K562 (cell line): ENCODE data around the gene OTOA.
"Not testable (repeated sequence)": the region's sequence is repeated elsewhere in the genome, so short reads cannot be mapped to it uniquely, and the experiment has no call there.

Experiments
- CHCHD3 ChIP-seq: fragments of 250-450 bp; sonication (Bioruptor Pico); IDR thresholded peaks from 2 replicates; pipeline ENCODE4 v2.1.2; 2022; ENCODE audit warnings: mild to moderate bottlenecking
- CTCF ChIP-seq, 3 experiments: IDR thresholded peaks in 2 of 3; conservative IDR thresholded peaks in 1 of 3; 2 replicates each; pipeline ENCODE4 v1.5.1; 2011 to 2012; ENCODE audit warnings: low read length in 3 of 3, mild to moderate bottlenecking in 3 of 3, control low read depth in 2 of 3, improper control_type of control experiment in 1 of 3, inconsistent platforms in 1 of 3, low read depth in 1 of 3, mixed read lengths in 1 of 3, moderate library complexity in 1 of 3; ENCODE audit not compliant: insufficient read depth in 2 of 3
- E2F5 ChIP-seq: sonication (generic); formaldehyde crosslinking; IDR thresholded peaks from 2 replicates; pipeline ENCODE4 v1.8.0; 2022; ENCODE audit warnings: mild to moderate bottlenecking, missing genetic modification reagents
- ESRRA ChIP-seq: fragments of 450-650 bp; IDR thresholded peaks from 2 replicates; pipeline ENCODE4 v1.6.1; 2014; ENCODE audit warnings: low read depth, mild to moderate bottlenecking, moderate library complexity, borderline replicate concordance
- EZH2 ChIP-seq: IDR thresholded peaks from 2 replicates; pipeline ENCODE4 v1.6.1; 2012; ENCODE audit warnings: low read depth, mild to moderate bottlenecking, inconsistent platforms, low read length, borderline replicate concordance
- MYBL2 ChIP-seq, 2 experiments: fragments of 450-650 bp in 1 of 2; sonication (generic) in 1 of 2; formaldehyde crosslinking in 1 of 2; IDR thresholded peaks; 2 replicates each; pipeline versions ENCODE4 v1.6.1 to v1.8.1; 2017 to 2022; ENCODE audit warnings: borderline replicate concordance in 1 of 2, inconsistent platforms in 1 of 2, low read depth in 1 of 2, mild to moderate bottlenecking in 1 of 2, missing genetic modification reagents in 1 of 2, moderate library complexity in 1 of 2
- MYNN ChIP-seq, 2 experiments: sonication (generic); formaldehyde crosslinking in 1 of 2; IDR thresholded peaks; 2 replicates each; pipeline versions ENCODE4 v1.5.0 to v1.6.1; 2016 to 2020; ENCODE audit warnings: antibody characterized with exemption in 1 of 2, missing genetic modification reagents in 1 of 2
- POLR2AphosphoS5 ChIP-seq: IDR thresholded peaks from 2 replicates; pipeline ENCODE4 v1.6.1; 2011; ENCODE audit warnings: mild to moderate bottlenecking, low read depth, low read length, moderate library complexity; ENCODE audit not compliant: control insufficient read depth, insufficient read depth
- RNF2 ChIP-seq: sonication (generic); IDR thresholded peaks from 2 replicates; pipeline ENCODE4 v1.6.1; 2016
- TAF1 ChIP-seq: IDR thresholded peaks from 2 replicates; pipeline ENCODE4 v1.6.1; 2011; ENCODE audit warnings: mild to moderate bottlenecking, low read length, moderate library complexity; ENCODE audit not compliant: insufficient read depth, control insufficient read depth, severe bottlenecking; ENCODE audit errors: extremely low read depth
- TOE1 ChIP-seq, 2 experiments: fragments of 450-650 bp in 1 of 2; sonication (generic) in 1 of 2; formaldehyde crosslinking in 1 of 2; IDR thresholded peaks; 2 replicates each; pipeline versions ENCODE4 v1.7.1 to v1.8.0; 2016 to 2022; ENCODE audit warnings: borderline replicate concordance in 2 of 2, mild to moderate bottlenecking in 2 of 2, antibody characterized with exemption in 1 of 2, inconsistent platforms in 1 of 2, low read depth in 1 of 2, missing genetic modification reagents in 1 of 2, moderate library complexity in 1 of 2
- ZBTB33 ChIP-seq: sonication (generic); formaldehyde crosslinking; IDR thresholded peaks from 2 replicates; pipeline ENCODE4 v1.8.1; 2023; ENCODE audit warnings: mild to moderate bottlenecking, missing genetic modification reagents

- not testable (repeated sequence) for TF ChIP-seq TAF1; E2F5 (CRISPR knock-in tag); ZBTB33 (CRISPR knock-in tag); POLR2AphosphoS5; MYBL2 (IDR thresholded peaks at IDR 0.05; ENCODE audit: low read depth); MYBL2 (CRISPR knock-in tag; IDR thresholded peaks at IDR 0.05; ENCODE audit: borderline replicate concordance); RNF2; MYNN (IDR thresholded peaks at IDR 0.05); MYNN (CRISPR knock-in tag; IDR thresholded peaks at IDR 0.05); ESRRA; EZH2; CTCF (IDR thresholded peaks at IDR 0.05 in 2 of 3, conservative IDR thresholded peaks at IDR 0.05 in 1 of 3; ENCODE audit: insufficient read depth in 2 of 3, low read depth in 1 of 3, low read length in 3 of 3); TOE1 (IDR thresholded peaks at IDR 0.05; ENCODE audit: borderline replicate concordance); TOE1 (CRISPR knock-in tag; IDR thresholded peaks at IDR 0.05; ENCODE audit: borderline replicate concordance, low read depth); CHCHD3 (CRISPR knock-in tag)
These were observed 129.5 kb downstream of the OTOA start for GRCh38 chr16:21793310-21793709.
